ENCODE results near the gene FARP1. TPM values are rescaled to one million over a fixed set of nuclear protein-coding genes. Genes with fewer than 3 reads are reported as not detected.

Gene FARP1
- total RNA-seq, 1 donor: 125 TPM

GRCh38 chr13:98260357-98261164 is 117.7 kb downstream of the FARP1 start:
- H3K4me3 ChIP-seq (ENCODE audit: low read depth, low read length): no peak overlapping the region
- DNase-seq (ENCODE audit: low read depth): no peak
- TF ChIP-seq CTCF (IDR thresholded peaks at IDR 0.05; ENCODE audit: insufficient read depth, low read depth, low read length): no peak

- TF ChIP-seq CTCF (IDR thresholded peaks at IDR 0.05; ENCODE audit: insufficient read depth, low read depth, low read length): no peak
- no peak for DNase-seq (ENCODE audit: low read depth)
- H3K4me3 ChIP-seq (ENCODE audit: low read depth, low read length): no peak overlapping the region
These were observed 118.3 kb downstream of the FARP1 start for GRCh38 chr13:98261165-98261702.

- DNase-seq (ENCODE audit: low read depth): no peak
- H3K4me3 ChIP-seq (ENCODE audit: low read depth, low read length): no peak overlapping the region
- TF ChIP-seq CTCF (IDR thresholded peaks at IDR 0.05; ENCODE audit: insufficient read depth, low read depth, low read length): no peak
These were observed 119.4 kb downstream of the FARP1 start for GRCh38 chr13:98262292-98262691.

GRCh38 chr13:98263841-98264240 is 120.9 kb downstream of the FARP1 start:
- DNase-seq (ENCODE audit: low read depth): no peak
- H3K4me3 ChIP-seq (ENCODE audit: low read depth, low read length): no peak overlapping the region
- TF ChIP-seq CTCF (IDR thresholded peaks at IDR 0.05; ENCODE audit: insufficient read depth, low read depth, low read length): no peak

- no peak for DNase-seq (ENCODE audit: low read depth)
- no peak for TF ChIP-seq CTCF (IDR thresholded peaks at IDR 0.05; ENCODE audit: insufficient read depth, low read depth, low read length)
- H3K4me3 ChIP-seq (ENCODE audit: low read depth, low read length): no peak overlapping the region
These were observed 122.0 kb downstream of the FARP1 start for GRCh38 chr13:98264877-98265276.

GRCh38 chr13:98265692-98266551 is 123.0 kb downstream of the FARP1 start:
- H3K4me3 ChIP-seq (ENCODE audit: low read depth, low read length): no peak overlapping the region
- DNase-seq (ENCODE audit: low read depth): no peak
- TF ChIP-seq CTCF (IDR thresholded peaks at IDR 0.05; ENCODE audit: insufficient read depth, low read depth, low read length): no peak
